H9 (cell line): Measurements from ENCODE around the gene KLK2. TPM values are rescaled to one million over a fixed set of nuclear protein-coding genes. Genes with fewer than 3 reads are reported as not detected.

Source experiments
- DNase-seq: peaks from one replicate; pipeline ENCODE4 v3.0.0-alpha.2; 2017
- H2AFZ ChIP-seq: one replicate; pipeline ENCODE4 v1.6.1; 2013; ENCODE audit warnings: mild to moderate bottlenecking, low read length, control low read depth, moderate library complexity
- H2AK5ac ChIP-seq: 2 replicates; pipeline ENCODE4 v1.6.1; 2013; ENCODE audit warnings: low read length, control low read depth, mixed read lengths; ENCODE audit not compliant: insufficient read length
- H2BK120ac ChIP-seq: one replicate; pipeline ENCODE4 v1.6.1; 2013; ENCODE audit warnings: low read depth, mild to moderate bottlenecking, low read length, control low read depth, inconsistent platforms; ENCODE audit not compliant: poor library complexity, severe bottlenecking
- H2BK12ac ChIP-seq: 2 replicates; pipeline ENCODE4 v1.6.1; 2013; ENCODE audit warnings: low read length, control low read depth, mixed read lengths, low read depth; ENCODE audit not compliant: insufficient read length
- H2BK15ac ChIP-seq: 2 replicates; pipeline ENCODE4 v1.6.1; 2013; ENCODE audit warnings: low read depth, low read length, control low read depth
- H2BK20ac ChIP-seq: one replicate; pipeline ENCODE4 v1.6.1; 2013; ENCODE audit warnings: low read depth, mild to moderate bottlenecking, low read length, control low read depth, inconsistent platforms; ENCODE audit not compliant: poor library complexity, severe bottlenecking
- H2BK5ac ChIP-seq: 2 replicates; pipeline ENCODE4 v1.6.1; 2013; ENCODE audit warnings: low read length, control low read depth, mixed read lengths; ENCODE audit not compliant: insufficient read length
- H3K14ac ChIP-seq: 2 replicates; pipeline ENCODE4 v1.6.1; 2013; ENCODE audit warnings: low read length, control low read depth; ENCODE audit not compliant: insufficient read depth
- H3K18ac ChIP-seq: 2 replicates; pipeline ENCODE4 v1.6.1; 2013; ENCODE audit warnings: low read depth, mild to moderate bottlenecking, mixed read lengths, low read length, control low read depth; ENCODE audit not compliant: insufficient read length
- H3K23ac ChIP-seq: 2 replicates; pipeline ENCODE4 v1.6.1; 2013; ENCODE audit warnings: low read length, control low read depth, mixed read lengths, low read depth; ENCODE audit not compliant: insufficient read length
- H3K23me2 ChIP-seq: 2 replicates; pipeline ENCODE4 v1.6.1; 2013; ENCODE audit warnings: low read depth, mild to moderate bottlenecking, mixed read lengths, low read length, control low read depth; ENCODE audit not compliant: insufficient read length, poor library complexity, severe bottlenecking
- H3K27ac ChIP-seq: 2 replicates; pipeline ENCODE4 v1.5.1; 2013; ENCODE audit warnings: low read length, control low read depth, mixed read lengths, low read depth; ENCODE audit not compliant: insufficient read length
- H3K27me3 ChIP-seq: 2 replicates; pipeline ENCODE4 v1.6.1; 2013; ENCODE audit warnings: low read length, control low read depth, inconsistent platforms; ENCODE audit not compliant: insufficient read depth
- H3K4ac ChIP-seq: 2 replicates; pipeline ENCODE4 v1.6.1; 2013; ENCODE audit warnings: low read depth, mild to moderate bottlenecking, control low read depth, inconsistent platforms, low read length, moderate library complexity
- H3K4me1 ChIP-seq: 2 replicates; pipeline ENCODE4 v1.6.1; 2013; ENCODE audit warnings: low read length, control low read depth, inconsistent platforms; ENCODE audit not compliant: insufficient read depth
- H3K4me2 ChIP-seq: 2 replicates; pipeline ENCODE4 v1.6.1; 2013; ENCODE audit warnings: low read length, control low read depth, mixed read lengths; ENCODE audit not compliant: insufficient read length, insufficient read depth
- H3K56ac ChIP-seq: 2 replicates; pipeline ENCODE4 v1.6.1; 2013; ENCODE audit warnings: low read depth, mild to moderate bottlenecking, mixed read lengths, low read length, control low read depth; ENCODE audit not compliant: insufficient read length
- H3K79me1 ChIP-seq: 2 replicates; pipeline ENCODE4 v1.6.1; 2013; ENCODE audit warnings: low read depth, mild to moderate bottlenecking, moderate library complexity, low read length, control low read depth, inconsistent platforms; ENCODE audit not compliant: insufficient read depth, poor library complexity, severe bottlenecking
- H3K79me2 ChIP-seq: 2 replicates; pipeline ENCODE4 v1.6.1; 2013; ENCODE audit warnings: low read length, control low read depth, inconsistent platforms; ENCODE audit not compliant: insufficient read depth
- H3K9ac ChIP-seq: 2 replicates; pipeline ENCODE4 v1.6.1; 2013; ENCODE audit warnings: low read length, control low read depth, mixed read lengths; ENCODE audit not compliant: insufficient read length; ENCODE audit errors: extremely low read depth
- H3K9me3 ChIP-seq: one replicate; pipeline ENCODE4 v1.6.1; 2013; ENCODE audit warnings: low read depth, low read length, inconsistent platforms; ENCODE audit not compliant: control insufficient read depth
- H3T11ph ChIP-seq: one replicate; pipeline ENCODE4 v1.6.1; 2013; ENCODE audit warnings: mild to moderate bottlenecking, low read length, control low read depth, inconsistent platforms
- H4K20me1 ChIP-seq: one replicate; pipeline ENCODE4 v1.6.1; 2013; ENCODE audit not compliant: control insufficient read depth, insufficient read length, insufficient read depth
- H4K5ac ChIP-seq: 2 replicates; pipeline ENCODE4 v1.6.1; 2013; ENCODE audit warnings: low read depth, mild to moderate bottlenecking, mixed read lengths, low read length, control low read depth; ENCODE audit not compliant: insufficient read length
- H4K8ac ChIP-seq: replicated peaks from 2 replicates; pipeline ENCODE4 v1.6.1; 2013; ENCODE audit warnings: low read length, control low read depth, mixed read lengths, low read depth; ENCODE audit not compliant: insufficient read length
- H4K91ac ChIP-seq: 2 replicates; pipeline ENCODE4 v1.6.1; 2013; ENCODE audit warnings: low read depth, mild to moderate bottlenecking, moderate library complexity, mixed read lengths, low read length, control low read depth; ENCODE audit not compliant: insufficient read length
- H3K27ac Mint-ChIP-seq, 3 experiments: 2 replicates in 2 of 3; 3 replicates in 1 of 3; pipeline ENCODE4 v1.8.0; 2020 to 2021; ENCODE audit warnings: mixed read lengths in 3 of 3, mild to moderate bottlenecking in 1 of 3, moderate library complexity in 1 of 3
- H3K27me3 Mint-ChIP-seq: 2 replicates; pipeline ENCODE4 v1.8.0; 2021; ENCODE audit warnings: low read depth, mild to moderate bottlenecking, moderate library complexity, mixed read lengths
- H3K36me3 Mint-ChIP-seq, 3 experiments: 2 replicates in 2 of 3; 3 replicates in 1 of 3; pipeline ENCODE4 v1.8.0; 2020 to 2021; ENCODE audit warnings: low read depth in 3 of 3, mixed read lengths in 3 of 3; ENCODE audit not compliant: insufficient read depth in 1 of 3
- H3K4me1 Mint-ChIP-seq, 2 experiments: 2 replicates each; pipeline ENCODE4 v1.8.0; 2020; ENCODE audit warnings: mixed read lengths in 2 of 2
- H3K4me3 Mint-ChIP-seq, 2 experiments: 2 replicates in 1 of 2; 3 replicates in 1 of 2; pipeline ENCODE4 v1.8.0; 2020 to 2021; ENCODE audit warnings: mild to moderate bottlenecking in 2 of 2, mixed read lengths in 2 of 2, moderate library complexity in 1 of 2
- H3K9me3 Mint-ChIP-seq, 2 experiments: 2 replicates in 1 of 2; 3 replicates in 1 of 2; pipeline ENCODE4 v1.8.0; 2020; ENCODE audit warnings: mild to moderate bottlenecking in 2 of 2, mixed read lengths in 2 of 2, moderate library complexity in 1 of 2
- WGBS: extraction: QIAGEN DNeasy Blood & Tissue Kit; methylation state at CpG from one replicate; pipeline ENCODE4 v1.1.7; 2013; ENCODE audit warnings: missing lambda C conversion rate, low lambda C conversion rate, mixed read lengths; ENCODE audit not compliant: insufficient read length; ENCODE audit errors: extremely low coverage; 5-methylcytosine and 5-hydroxymethylcytosine counted together
- total RNA-seq: library from RNA; stranded (reverse); gene quantifications from 2 replicates; pipeline ENCODE4 v1.2.1, GENCODE V29; 2021
- TF ChIP-seq, protein P1 (sequence below): fragments of 200-600 bp; sonication (generic); conservative IDR thresholded peaks from 3 replicates; pipeline ENCODE4 v1.8.0; 2021; ENCODE audit warnings: antibody characterized with exemption, mild to moderate bottlenecking

Gene KLK2
- total RNA-seq, 1 experiment from 2014 or later, result not detected

DNA sequence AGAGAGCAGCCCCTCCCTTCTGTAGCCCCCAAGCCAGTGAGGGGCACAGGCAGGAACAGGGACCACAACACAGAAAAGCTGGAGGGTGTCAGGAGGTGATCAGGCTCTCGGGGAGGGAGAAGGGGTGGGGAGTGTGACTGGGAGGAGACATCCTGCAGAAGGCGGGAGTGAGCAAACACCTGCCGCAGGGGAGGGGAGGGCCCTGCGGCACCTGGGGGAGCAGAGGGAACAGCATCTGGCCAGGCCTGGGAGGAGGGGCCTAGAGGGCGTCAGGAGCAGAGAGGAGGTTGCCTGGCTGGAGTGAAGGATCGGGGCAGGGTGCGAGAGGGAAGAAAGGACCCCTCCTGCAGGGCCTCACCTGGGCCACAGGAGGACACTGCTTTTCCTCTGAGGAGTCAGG lies 14.4 kb upstream of the KLK2 start:
- Histone ChIP-seq H2AFZ (no peak overlapping the region), H2AK5ac (no peak overlapping the region), H3K23ac (no peak overlapping the region), H2BK20ac (no peak overlapping the region), H3T11ph (no peak overlapping the region), H3K27me3 (no peaks in the 10 kb centered on the region), H3K27ac (no peak overlapping the region), H3K4me2 (no peak overlapping the region), H3K18ac (no peak overlapping the region), H2BK15ac (no peak overlapping the region), H3K4ac (no peak overlapping the region), H4K91ac (no peak overlapping the region), H3K79me1 (no peaks in the 10 kb centered on the region), H3K14ac (no peak overlapping the region), H2BK12ac (no peak overlapping the region), H2BK5ac (no peak overlapping the region), H3K9me3 (no peaks in the 10 kb centered on the region), H3K9ac (no peak overlapping the region), H3K4me1 (peaks cover 8% of the 10 kb centered on the region; the same call in 1 of the 2 replicates), H3K23me2 (no peaks in the 10 kb centered on the region), H3K79me2 (no peaks in the 10 kb centered on the region), H4K20me1 (no peaks in the 10 kb centered on the region), H3K56ac (no peak overlapping the region), H2BK120ac (no peak overlapping the region), H4K5ac (no peak overlapping the region), H4K8ac (no peak overlapping the region)
- TF ChIP-seq, protein P1, sequence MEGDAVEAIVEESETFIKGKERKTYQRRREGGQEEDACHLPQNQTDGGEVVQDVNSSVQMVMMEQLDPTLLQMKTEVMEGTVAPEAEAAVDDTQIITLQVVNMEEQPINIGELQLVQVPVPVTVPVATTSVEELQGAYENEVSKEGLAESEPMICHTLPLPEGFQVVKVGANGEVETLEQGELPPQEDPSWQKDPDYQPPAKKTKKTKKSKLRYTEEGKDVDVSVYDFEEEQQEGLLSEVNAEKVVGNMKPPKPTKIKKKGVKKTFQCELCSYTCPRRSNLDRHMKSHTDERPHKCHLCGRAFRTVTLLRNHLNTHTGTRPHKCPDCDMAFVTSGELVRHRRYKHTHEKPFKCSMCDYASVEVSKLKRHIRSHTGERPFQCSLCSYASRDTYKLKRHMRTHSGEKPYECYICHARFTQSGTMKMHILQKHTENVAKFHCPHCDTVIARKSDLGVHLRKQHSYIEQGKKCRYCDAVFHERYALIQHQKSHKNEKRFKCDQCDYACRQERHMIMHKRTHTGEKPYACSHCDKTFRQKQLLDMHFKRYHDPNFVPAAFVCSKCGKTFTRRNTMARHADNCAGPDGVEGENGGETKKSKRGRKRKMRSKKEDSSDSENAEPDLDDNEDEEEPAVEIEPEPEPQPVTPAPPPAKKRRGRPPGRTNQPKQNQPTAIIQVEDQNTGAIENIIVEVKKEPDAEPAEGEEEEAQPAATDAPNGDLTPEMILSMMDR, result no peak
- peak; percentile 82 for DNase-seq
- Mint-ChIP-seq H3K27me3 (peaks cover 78% of the 10 kb centered on the region), H3K4me1 (peaks cover 12 to 21% of the 10 kb centered on the region in 2 experiments), H3K4me3 (peak overlapping the region in 1 of 2 experiments; percentile 54; a peak in 1 of 5 replicates), H3K27ac (no peak overlapping the region), H3K36me3 (no peaks in the 10 kb centered on the region; a peak in 1 of 7 replicates), H3K9me3 (peaks cover 3 to 4% of the 10 kb centered on the region in 2 experiments; a peak in 2 of 5 replicates)
- no CpG with 5 or more reads among the region's 7 CpGs for WGBS
